GM12874 (cell line): ENCODE measurements around the gene MANBA.

ENCODE experiments used
- CTCF ChIP-seq: IDR thresholded peaks from 2 replicates; pipeline ENCODE4 v1.5.1; 2011; ENCODE audit warnings: low read depth, mild to moderate bottlenecking, control low read depth, low read length, moderate library complexity; ENCODE audit not compliant: insufficient read depth

The MANBA gene

GRCh38 chr4:102781570-102781969, 20.8 kb upstream of the MANBA start:
- no peak for TF ChIP-seq CTCF

GRCh38 chr4:102780476-102781144, 19.8 kb upstream of the MANBA start:
- TF ChIP-seq CTCF, result no peak

GRCh38 chr4:102779204-102779603, 18.4 kb upstream of the MANBA start:
- no peak for TF ChIP-seq CTCF

- no peak for TF ChIP-seq CTCF
These were observed 18.0 kb upstream of the MANBA start for GRCh38 chr4:102778720-102779119.

GRCh38 chr4:102775805-102776204, 15.0 kb upstream of the MANBA start:
- no peak for TF ChIP-seq CTCF

- no peak for TF ChIP-seq CTCF
These were observed 13.5 kb upstream of the MANBA start for GRCh38 chr4:102774254-102774653.

- TF ChIP-seq CTCF, result no peak
These were observed 12.1 kb upstream of the MANBA start for GRCh38 chr4:102772738-102773340.

- TF ChIP-seq CTCF, result no peak
These were observed 4.1 kb upstream of the MANBA start for GRCh38 chr4:102764901-102765300.
